HG03460 (cell line): Measurements from ENCODE around the gene IGFL1.
"Not testable (repeated sequence)": the region's sequence is repeated elsewhere in the genome, so short reads cannot be mapped to it uniquely, and the experiment has no call there.

Source experiments
- ATAC-seq: cut with Tn5 transposase; IDR thresholded peaks from one replicate; pipeline ENCODE4 v1.9.1; 2021; ENCODE audit not compliant: unreplicated experiment

IGFL1 gene

GRCh38 chr19:46229442-46229841 lies at the start of gene IGFL1:
TSS of gene IGFL1 (plus strand) at chr19:46229742. CDS start at chr19:46229775, 33 bp downstream.
- no peak for ATAC-seq

- ATAC-seq = no peak
These were observed 48.7 kb upstream of the IGFL1 start for GRCh38 chr19:46180701-46181387.

- no peak for ATAC-seq
These were observed 48.2 kb upstream of the IGFL1 start for GRCh38 chr19:46181388-46181779.

- no peak for ATAC-seq
These were observed 47.1 kb upstream of the IGFL1 start for GRCh38 chr19:46182476-46182875.

- not testable (repeated sequence) for ATAC-seq
These were observed 44.5 kb upstream of the IGFL1 start for GRCh38 chr19:46184775-46185710.

- no peak for ATAC-seq
These were observed 43.3 kb upstream of the IGFL1 start for GRCh38 chr19:46186101-46186716.

- ATAC-seq = no peak
These were observed 42.8 kb upstream of the IGFL1 start for GRCh38 chr19:46186717-46187101.

- no peak for ATAC-seq
These were observed 39.3 kb upstream of the IGFL1 start for GRCh38 chr19:46189971-46190888.

- no peak for ATAC-seq
These were observed 38.2 kb upstream of the IGFL1 start for GRCh38 chr19:46191356-46191755.

- ATAC-seq = no peak
These were observed 37.6 kb upstream of the IGFL1 start for GRCh38 chr19:46191972-46192371.

- ATAC-seq = not testable (repeated sequence)
These were observed 36.9 kb upstream of the IGFL1 start for GRCh38 chr19:46192626-46192991.

- ATAC-seq = no peak
These were observed 36.4 kb upstream of the IGFL1 start for GRCh38 chr19:46192992-46193650.

- no peak for ATAC-seq
These were observed 35.9 kb upstream of the IGFL1 start for GRCh38 chr19:46193678-46194077.

- no peak for ATAC-seq
These were observed 34.4 kb upstream of the IGFL1 start for GRCh38 chr19:46195104-46195503.

- not testable (repeated sequence) for ATAC-seq
These were observed 33.6 kb upstream of the IGFL1 start for GRCh38 chr19:46195919-46196318.

- ATAC-seq = no peak
These were observed 33.0 kb upstream of the IGFL1 start for GRCh38 chr19:46196410-46197124.

GRCh38 chr19:46197314-46198070 lies 32.0 kb upstream of the IGFL1 start:
- ATAC-seq = no peak

GRCh38 chr19:46198756-46199155 lies 30.8 kb upstream of the IGFL1 start:
- ATAC-seq = no peak
